K562 (cell line): ENCODE results near the gene SERTAD1. TPM values are rescaled to one million over a fixed set of nuclear protein-coding genes. Genes with fewer than 3 reads are reported as not detected.
"Not testable (repeated sequence)": the region's sequence is repeated elsewhere in the genome, so short reads cannot be mapped to it uniquely, and the experiment has no call there.

Experiments
- ATF3 ChIP-seq, 2 experiments: fragments of 450-650 bp in 1 of 2; sonication (generic) in 1 of 2; formaldehyde crosslinking in 1 of 2; IDR thresholded peaks in 1 of 2; conservative IDR thresholded peaks in 1 of 2; 2 replicates each; pipeline versions ENCODE4 v1.6.1 to v1.8.1; 2016 to 2023; ENCODE audit warnings: mild to moderate bottlenecking in 2 of 2, moderate library complexity in 2 of 2, inconsistent platforms in 1 of 2, missing genetic modification reagents in 1 of 2
- ATF4 ChIP-seq: fragments of 450-650 bp; formaldehyde crosslinking; IDR thresholded peaks from 2 replicates; pipeline ENCODE4 v1.4.0; 2022; ENCODE audit warnings: mild to moderate bottlenecking, moderate library complexity
- CBFA2T3 ChIP-seq: fragments of 450-650 bp; IDR thresholded peaks from 2 replicates; pipeline ENCODE4 v1.6.1; 2017
- CEBPB ChIP-seq: fragments of 450-650 bp; IDR thresholded peaks from 2 replicates; pipeline ENCODE4 v1.6.1; 2016; ENCODE audit warnings: missing genetic modification characterization, missing compliant biosample characterization
- CEBPG ChIP-seq, 3 experiments: fragments of 200-800 bp in 1 of 3; sonication (Bioruptor generic) in 1 of 3; sonication (generic) in 1 of 3; formaldehyde crosslinking in 1 of 3; IDR thresholded peaks in 2 of 3; conservative IDR thresholded peaks in 1 of 3; 2 replicates each; pipeline versions ENCODE4 v1.6.1 to v1.8.0; 2016 to 2022; ENCODE audit warnings: missing compliant biosample characterization in 2 of 3, missing genetic modification characterization in 2 of 3, mild to moderate bottlenecking in 1 of 3, missing genetic modification reagents in 1 of 3
- CTBP1 ChIP-seq: fragments of 450-650 bp; IDR thresholded peaks from 2 replicates; pipeline ENCODE4 v1.6.1; 2016; ENCODE audit warnings: borderline replicate concordance
- EP300 ChIP-seq: IDR thresholded peaks from 2 replicates; pipeline ENCODE4 v1.6.1; 2012; ENCODE audit warnings: low read length, improper control_type of control experiment
- GATAD2A ChIP-seq: fragments of 450-650 bp; IDR thresholded peaks from 2 replicates; pipeline ENCODE4 v1.6.1; 2017
- JUN ChIP-seq, 2 experiments: sonication (generic) in 1 of 2; formaldehyde crosslinking in 1 of 2; IDR thresholded peaks; 2 replicates each; pipeline versions ENCODE4 v1.6.1 to v1.8.0; 2012 to 2022; ENCODE audit warnings: borderline replicate concordance in 2 of 2, mild to moderate bottlenecking in 2 of 2, improper control_type of control experiment in 1 of 2, low read depth in 1 of 2, low read length in 1 of 2, missing genetic modification reagents in 1 of 2
- JUND ChIP-seq, 2 experiments: IDR thresholded peaks; 2 replicates in 1 of 2; 3 replicates in 1 of 2; pipeline ENCODE4 v1.6.1; 2011; ENCODE audit warnings: borderline replicate concordance in 2 of 2, low read depth in 2 of 2, low read length in 2 of 2, improper control_type of control experiment in 1 of 2, missing biosample characterization in 1 of 2, missing genetic modification characterization in 1 of 2, missing genetic modification reagents in 1 of 2
- KDM1A ChIP-seq, 2 experiments: fragments of 450-650 bp; IDR thresholded peaks; 2 replicates each; pipeline ENCODE4 v1.6.1; 2016; ENCODE audit warnings: mild to moderate bottlenecking in 2 of 2
- LEF1 ChIP-seq: fragments of 450-650 bp; IDR thresholded peaks from 2 replicates; pipeline ENCODE4 v1.6.1; 2016; ENCODE audit warnings: mild to moderate bottlenecking
- NBN ChIP-seq: fragments of 450-650 bp; IDR thresholded peaks from 2 replicates; pipeline ENCODE4 v1.6.1; 2016; ENCODE audit warnings: low read depth, mild to moderate bottlenecking
- NFE2 ChIP-seq: IDR thresholded peaks from 2 replicates; pipeline ENCODE4 v1.6.1; 2014; ENCODE audit warnings: antibody characterized with exemption, low read depth
- RCOR1 ChIP-seq, 2 experiments: IDR thresholded peaks; 2 replicates each; pipeline ENCODE4 v1.6.1; 2012; ENCODE audit warnings: low read depth in 2 of 2, low read length in 2 of 2, borderline replicate concordance in 1 of 2, improper control_type of control experiment in 1 of 2
- SMARCA4 ChIP-seq: fragments of 450-650 bp; IDR thresholded peaks from 2 replicates; pipeline ENCODE4 v1.6.1; 2016
- SMARCC2 ChIP-seq: fragments of 450-650 bp; IDR thresholded peaks from 2 replicates; pipeline ENCODE4 v1.6.1; 2017; ENCODE audit warnings: antibody characterized with exemption, moderate library complexity, mild to moderate bottlenecking, low read depth
- SNIP1 ChIP-seq: fragments of 450-650 bp; IDR thresholded peaks from 2 replicates; pipeline ENCODE4 v1.7.1; 2017; ENCODE audit warnings: low read depth, mild to moderate bottlenecking
- TEAD4 ChIP-seq, 2 experiments: sonication (generic) in 1 of 2; formaldehyde crosslinking in 1 of 2; IDR thresholded peaks; 2 replicates each; pipeline versions ENCODE4 v1.6.1 to v1.8.0; 2012 to 2022; ENCODE audit warnings: borderline replicate concordance in 1 of 2, inconsistent platforms in 1 of 2, low read length in 1 of 2, mild to moderate bottlenecking in 1 of 2, missing genetic modification reagents in 1 of 2
- ZEB2 ChIP-seq: fragments of 450-650 bp; IDR thresholded peaks from 2 replicates; pipeline ENCODE4 v1.6.1; 2016
- ZNF175 ChIP-seq: fragments of 200-800 bp; sonication (Bioruptor generic); IDR thresholded peaks from 2 replicates; pipeline ENCODE4 v1.6.1; 2016; ENCODE audit warnings: low read depth, mild to moderate bottlenecking, missing genetic modification characterization, missing compliant biosample characterization
- ZNF384 ChIP-seq: IDR thresholded peaks from 2 replicates; pipeline ENCODE4 v1.6.1; 2012; ENCODE audit warnings: low read depth, low read length, improper control_type of control experiment
- ZSCAN29 ChIP-seq: fragments of 450-650 bp; IDR thresholded peaks from 2 replicates; pipeline ENCODE4 v1.6.1; 2017
- polyA plus RNA-seq, 8 experiments: library from polyadenylated mRNA; depleted of rRNA in 4 of 8; stranded (reverse) in 5 of 8; unstranded in 3 of 8; fragments of >200 nt; fragmentation: Nextera tagmentation in 2 of 8; fragmentation: Illumina TruSeq in 1 of 8; extraction: Ambion mirVana in 2 of 8; extraction: Trizol in 1 of 8; gene quantifications; 2 replicates each; pipeline versions ENCODE4 v1.2.1 to v1.2.3, GENCODE V29; 2011 to 2014; ENCODE audit warnings: inconsistent platforms in 1 of 8, missing spikeins in 1 of 8
- total RNA-seq, 7 experiments: library from RNA; depleted of rRNA in 6 of 7; stranded (reverse); fragments of >200 nt in 6 of 7; fragmentation: Illumina TruSeq in 2 of 7; extraction: Trizol in 2 of 7; gene quantifications; 2 replicates each; pipeline versions ENCODE4 v1.2.1 to v1.2.3, GENCODE V29; 2011 to 2021; ENCODE audit warnings: low replicate concordance in 1 of 7

The SERTAD1 gene
- total and polyA plus RNA-seq, 9 of the 15 experiments (the other 6 are each of a cell fraction or from before 2014, with no cell fraction given) = 0.15 to 8.7 (median 4.9) TPM

GRCh38 chr19:40463587-40464037, 37.8 kb upstream of the SERTAD1 start (continued):
- peak; percentile 18; the same call in 1 of the 2 replicates for TF ChIP-seq ZNF175 (CRISPR knock-in tag)
- TF ChIP-seq RCOR1 (IDR thresholded peaks at IDR 0.05; ENCODE audit: borderline replicate concordance in 1 of 2, low read depth in 2 of 2, low read length in 2 of 2) = peak in 1 of 2 experiments; percentile 49; a peak in 1 of 4 replicates
- TF ChIP-seq ZSCAN29 = peak; percentile 74; the same call in 1 of the 2 replicates
- peak; percentile 60 for TF ChIP-seq SMARCA4
- TF ChIP-seq NBN = peak; percentile 20; the same call in 1 of the 2 replicates
- TF ChIP-seq ATF4 (CRISPR knock-in tag) = peak; percentile 44; the same call in 1 of the 2 replicates
- 0 out of 2 replicates have a peak, but pooled peaks have one; percentile 24 for TF ChIP-seq SMARCC2
- TF ChIP-seq ATF3 (IDR thresholded peaks at IDR 0.05) = peak; percentile 96
- TF ChIP-seq ATF3 (CRISPR knock-in tag; conservative IDR thresholded peaks at IDR 0.05); TEAD4 (CRISPR knock-in tag; IDR thresholded peaks at IDR 0.05; ENCODE audit: borderline replicate concordance); JUN (CRISPR knock-in tag; IDR thresholded peaks at IDR 0.05; ENCODE audit: borderline replicate concordance): not testable (repeated sequence)
- TF ChIP-seq NFE2 = peak; percentile 82
- TF ChIP-seq ZEB2 = 0 out of 2 replicates have a peak, but pooled peaks have one; percentile 33
- TF ChIP-seq GATAD2A = peak; percentile 53; the same call in 1 of the 2 replicates
- peak; percentile 74 for TF ChIP-seq JUND (IDR thresholded peaks at IDR 0.05; ENCODE audit: borderline replicate concordance, low read depth, low read length)
- TF ChIP-seq JUND (tag; IDR thresholded peaks at IDR 0.05; ENCODE audit: borderline replicate concordance, low read depth, low read length) = peak; percentile 33; the same call in 1 of the 3 replicates
- peak; percentile 27; the same call in 1 of the 2 replicates for TF ChIP-seq CTBP1
- peak; percentile 36; the same call in 1 of the 2 replicates for TF ChIP-seq CBFA2T3
- TF ChIP-seq KDM1A (IDR thresholded peaks at IDR 0.05) = peak; percentile 55 to 80; a peak in 3 of 4 replicates
- TF ChIP-seq ZNF384 = peak; percentile 40; the same call in 1 of the 2 replicates
- TF ChIP-seq LEF1 = 0 out of 2 replicates have a peak, but pooled peaks have one; percentile 17
- TF ChIP-seq CEBPB (tag) = peak; percentile 91
- 0 out of 2 replicates have a peak, but pooled peaks have one; percentile 13 for TF ChIP-seq SNIP1
- 0 out of 2 replicates have a peak, but pooled peaks have one; percentile 13 for TF ChIP-seq EP300
- TF ChIP-seq CEBPG (CRISPR knock-in tag; IDR thresholded peaks at IDR 0.05) = peak; percentile 89
- peak; percentile 89 to 94 for TF ChIP-seq CEBPG (tag; conservative IDR thresholded peaks at IDR 0.05 in 1 of 2, IDR thresholded peaks at IDR 0.05 in 1 of 2)
- TF ChIP-seq TEAD4 (IDR thresholded peaks at IDR 0.05; ENCODE audit: low read length) = peak; percentile 10; the same call in 1 of the 2 replicates
- peak; percentile 66; the same call in 1 of the 2 replicates for TF ChIP-seq JUN (IDR thresholded peaks at IDR 0.05; ENCODE audit: borderline replicate concordance, low read depth, low read length)
